HepG2 (cell line): ENCODE data around the gene MPV17L2. TPM values are rescaled to one million over a fixed set of nuclear protein-coding genes. Genes with fewer than 3 reads are reported as not detected.

Experiments
- ARNT ChIP-seq: fragments of 450-650 bp; IDR thresholded peaks from 2 replicates; pipeline ENCODE4 v1.6.1; 2017
- ASH2L ChIP-seq: fragments of 300-600, 200-600 bp; sonication (generic); IDR thresholded peaks from 2 replicates; pipeline ENCODE4 v1.7.0; 2017; ENCODE audit warnings: low read depth, mild to moderate bottlenecking, moderate library complexity, mixed read lengths, low read length; ENCODE audit not compliant: insufficient read length
- BRD4 ChIP-seq: sonication (generic); formaldehyde crosslinking; IDR thresholded peaks from 2 replicates; pipeline ENCODE4 v1.4.0; 2020; ENCODE audit warnings: missing genetic modification reagents
- CENPT ChIP-seq: sonication (generic); formaldehyde crosslinking; IDR thresholded peaks from 2 replicates; pipeline ENCODE4 v1.8.0; 2022; ENCODE audit warnings: low read depth, mild to moderate bottlenecking, moderate library complexity, missing genetic modification reagents
- EZH2 ChIP-seq: conservative IDR thresholded peaks from 2 replicates; pipeline ENCODE4 v1.6.1; 2012; ENCODE audit warnings: mild to moderate bottlenecking, low read depth, low read length, moderate library complexity
- HNRNPH1 ChIP-seq: fragments of 200-400 bp; formaldehyde crosslinking; optimal IDR thresholded peaks from 2 replicates; pipeline ENCODE3; 2017; ENCODE audit warnings: mild to moderate bottlenecking, low read depth, low read length
- MAX ChIP-seq: IDR thresholded peaks from 2 replicates; pipeline ENCODE4 v1.6.1; 2012; ENCODE audit warnings: inconsistent platforms
- MLLT10 ChIP-seq: sonication (generic); formaldehyde crosslinking; IDR thresholded peaks from 2 replicates; pipeline ENCODE4 v1.4.0; 2020; ENCODE audit warnings: missing genetic modification reagents
- NCOR1 ChIP-seq: fragments of 200-600 bp; sonication (generic); IDR thresholded peaks from 2 replicates; pipeline ENCODE4 v1.7.0; 2017; ENCODE audit warnings: antibody characterized with exemption, low read length, borderline replicate concordance
- RBFOX2 ChIP-seq: fragments of 200-400 bp; formaldehyde crosslinking; IDR thresholded peaks from 2 replicates; pipeline ENCODE4 v1.6.1; 2017; ENCODE audit warnings: low read depth, mild to moderate bottlenecking, low read length
- RCOR2 ChIP-seq: IDR thresholded peaks from 2 replicates; pipeline ENCODE4 v1.6.1; 2016; ENCODE audit warnings: missing biosample characterization, missing genetic modification reagents
- SRY ChIP-seq: sonication (generic); formaldehyde crosslinking; IDR thresholded peaks from 2 replicates; pipeline ENCODE4 v1.8.0; 2022; ENCODE audit warnings: mild to moderate bottlenecking, missing genetic modification reagents
- UBTF ChIP-seq: sonication (generic); formaldehyde crosslinking; IDR thresholded peaks from 2 replicates; pipeline ENCODE4 v1.4.0; 2020; ENCODE audit warnings: mild to moderate bottlenecking, missing genetic modification reagents
- ZBTB1 ChIP-seq: sonication (generic); formaldehyde crosslinking; IDR thresholded peaks from 2 replicates; pipeline ENCODE4 v1.4.0; 2020; ENCODE audit warnings: missing genetic modification reagents, borderline replicate concordance
- ZBTB44 ChIP-seq: sonication (generic); formaldehyde crosslinking; IDR thresholded peaks from 2 replicates; pipeline ENCODE4 v1.4.0; 2020; ENCODE audit warnings: missing genetic modification reagents
- ZC3H4 ChIP-seq: sonication (generic); formaldehyde crosslinking; IDR thresholded peaks from 2 replicates; pipeline ENCODE4 v1.4.0; 2020; ENCODE audit warnings: missing genetic modification reagents, borderline replicate concordance
- ZFP36 ChIP-seq: fragments of 150-350 bp; IDR thresholded peaks from 2 replicates; pipeline ENCODE4 v1.6.1; 2018; ENCODE audit warnings: borderline replicate concordance, low read length, low read depth; ENCODE audit not compliant: partially characterized antibody
- ZNF101 ChIP-seq: sonication (generic); formaldehyde crosslinking; IDR thresholded peaks from 2 replicates; pipeline ENCODE4 v1.4.0; 2020; ENCODE audit warnings: mild to moderate bottlenecking, low read depth, missing genetic modification reagents, borderline replicate concordance
- ZNF430 ChIP-seq: sonication (generic); formaldehyde crosslinking; IDR thresholded peaks from 2 replicates; pipeline ENCODE4 v1.9.0; 2021; ENCODE audit warnings: mild to moderate bottlenecking, missing genetic modification reagents
- ZNF432 ChIP-seq: sonication (generic); formaldehyde crosslinking; IDR thresholded peaks from 2 replicates; pipeline ENCODE4 v1.5.0; 2020; ENCODE audit warnings: missing genetic modification reagents, mild to moderate bottlenecking, borderline replicate concordance
- ZNF546 ChIP-seq: sonication (generic); formaldehyde crosslinking; conservative IDR thresholded peaks from 2 replicates; pipeline ENCODE4 v1.8.1; 2023; ENCODE audit warnings: mild to moderate bottlenecking, missing genetic modification reagents
- ZNF670 ChIP-seq: sonication (generic); formaldehyde crosslinking; IDR thresholded peaks from 2 replicates; pipeline ENCODE4 v1.8.0; 2022; ENCODE audit warnings: mild to moderate bottlenecking, missing genetic modification reagents, borderline replicate concordance
- ZNF768 ChIP-seq: sonication (generic); formaldehyde crosslinking; IDR thresholded peaks from 2 replicates; pipeline ENCODE4 v1.4.0; 2020; ENCODE audit warnings: missing genetic modification reagents
- polyA plus RNA-seq, 8 experiments: library from polyadenylated mRNA; depleted of rRNA in 3 of 8; stranded (reverse) in 7 of 8; unstranded in 1 of 8; fragments of >200 nt; fragmentation: Illumina TruSeq in 4 of 8; extraction: Trizol in 4 of 8; gene quantifications; 2 replicates each; pipeline versions ENCODE4 v1.2.1 to v1.2.3, GENCODE V29; 2011 to 2016; ENCODE audit warnings: low read depth in 4 of 8, missing spikeins in 1 of 8, mixed read lengths in 1 of 8; ENCODE audit not compliant: insufficient read depth in 1 of 8
- total RNA-seq, 5 experiments: library from RNA; depleted of rRNA; stranded (reverse); fragments of >200 nt; fragmentation: Illumina TruSeq; extraction: Trizol; gene quantifications; 2 replicates each; pipeline ENCODE4 v1.2.3, GENCODE V29; 2016; ENCODE audit warnings: low read depth in 1 of 5
- TF ChIP-seq, protein P1 (sequence below): sonication (generic); formaldehyde crosslinking; IDR thresholded peaks from 2 replicates; pipeline ENCODE4 v1.5.0; 2020; ENCODE audit warnings: mild to moderate bottlenecking, missing genetic modification reagents
- TF ChIP-seq, protein P2 (sequence below): sonication (generic); formaldehyde crosslinking; IDR thresholded peaks from 2 replicates; pipeline ENCODE4 v1.4.0; 2020; ENCODE audit warnings: mild to moderate bottlenecking, missing genetic modification reagents

The MPV17L2 gene
- total and polyA plus RNA-seq, 2 of the 13 experiments (the other 11 are each of a cell fraction or from before 2014, with no cell fraction given): 13.6 to 16.7 TPM

- TF ChIP-seq ZNF101 (no peak), EZH2 (no peak), UBTF (CRISPR knock-in tag) (peak; percentile 20; the same call in 1 of the 2 replicates), RCOR2 (CRISPR knock-in tag) (no peak), BRD4 (CRISPR knock-in tag) (no peak), ZFP36 (no peak), ZNF430 (CRISPR knock-in tag) (no peak), ZNF768 (no peak), ARNT (no peak), ZBTB44 (CRISPR knock-in tag) (no peak), HNRNPH1 (no peak), MAX (peak; percentile 78), SRY (CRISPR knock-in tag) (no peak), ZNF432 (CRISPR knock-in tag) (no peak), ZBTB1 (CRISPR knock-in tag) (no peak), MLLT10 (no peak), CENPT (CRISPR knock-in tag) (peak; percentile 31; the same call in 1 of the 2 replicates), ZNF670 (CRISPR knock-in tag) (no peak), ZNF546 (no peak; the same call in 1 of the 2 replicates), NCOR1 (no peak), ZC3H4 (no peak), RBFOX2 (peak; percentile 87), ASH2L (peak; percentile 14)
- TF ChIP-seq, protein P1, sequence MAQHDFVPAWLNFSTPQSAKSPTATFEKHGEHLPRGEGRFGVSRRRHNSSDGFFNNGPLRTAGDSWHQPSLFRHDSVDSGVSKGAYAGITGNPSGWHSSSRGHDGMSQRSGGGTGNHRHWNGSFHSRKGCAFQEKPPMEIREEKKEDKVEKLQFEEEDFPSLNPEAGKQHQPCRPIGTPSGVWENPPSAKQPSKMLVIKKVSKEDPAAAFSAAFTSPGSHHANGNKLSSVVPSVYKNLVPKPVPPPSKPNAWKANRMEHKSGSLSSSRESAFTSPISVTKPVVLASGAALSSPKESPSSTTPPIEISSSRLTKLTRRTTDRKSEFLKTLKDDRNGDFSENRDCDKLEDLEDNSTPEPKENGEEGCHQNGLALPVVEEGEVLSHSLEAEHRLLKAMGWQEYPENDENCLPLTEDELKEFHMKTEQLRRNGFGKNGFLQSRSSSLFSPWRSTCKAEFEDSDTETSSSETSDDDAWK (CRISPR knock-in tag): no peak
- TF ChIP-seq, protein P2, sequence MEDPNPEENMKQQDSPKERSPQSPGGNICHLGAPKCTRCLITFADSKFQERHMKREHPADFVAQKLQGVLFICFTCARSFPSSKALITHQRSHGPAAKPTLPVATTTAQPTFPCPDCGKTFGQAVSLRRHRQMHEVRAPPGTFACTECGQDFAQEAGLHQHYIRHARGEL: no peak
Measured at GRCh38 chr19:18152817-18153555, 40.0 kb upstream of the MPV17L2 start, which contains the start of gene PIK3R2 (continued).
